ENCODE results near the gene CALR3. TPM values are rescaled to one million over a fixed set of nuclear protein-coding genes. Genes with fewer than 3 reads are reported as not detected.
A peak's percentile ranks its signal among the peaks of the same experiment; 100 is the strongest.

The CALR3 gene
- total and polyA plus RNA-seq, 12 donors, result 0.22 TPM; not detected in 11

DNA sequence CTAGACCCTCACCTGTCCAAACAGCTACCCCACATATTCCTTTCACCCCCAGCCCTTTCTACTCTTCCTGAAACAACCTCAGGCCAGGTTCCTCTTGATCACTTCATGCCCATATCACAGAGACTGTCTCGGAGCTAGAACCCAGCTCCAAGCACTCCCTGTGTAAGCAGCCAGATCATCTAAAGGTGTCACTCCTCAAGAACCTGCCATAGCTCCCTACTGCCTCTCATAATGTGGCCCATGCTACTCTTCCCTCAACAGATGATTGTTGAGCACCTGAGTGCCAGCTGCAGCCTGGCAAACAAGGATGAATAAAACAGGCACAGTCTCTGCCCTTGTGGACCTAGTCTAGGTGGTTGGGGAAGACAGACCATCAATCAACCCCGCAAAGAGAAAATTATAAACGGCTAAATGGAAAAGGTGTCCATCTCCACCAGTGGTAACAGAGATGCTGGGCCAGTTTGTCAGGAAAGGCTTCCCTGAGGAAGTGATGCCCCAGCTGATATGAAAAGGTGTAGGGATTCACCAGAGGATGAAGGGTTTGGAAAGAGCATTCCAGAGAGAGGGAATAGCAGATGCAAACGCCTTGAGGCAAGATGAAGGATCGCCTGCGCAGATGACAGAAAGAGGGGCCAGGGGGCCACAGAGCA is 32.5 kb downstream of the CALR3 start:
- DNase-seq (no peak), ATAC-seq (no peak)
- Histone ChIP-seq H3K4me1 (peaks cover 25 to 93% (median 64%) of the 10 kb centered on the region in 9 donors), H3K4me3 (no peak overlapping the region), H3K27me3 (no peaks in the 10 kb centered on the region), H3K27ac (peak overlapping the region; percentile 73 to 92 (median 86)), H3K9me3 (no peaks in the 10 kb centered on the region), H3K36me3 (peaks cover 0 to 14% (median 0%) of the 10 kb centered on the region in 9 donors)
- 79 to 81% methylated on average over 6 of the region's 6 CpGs for WGBS, 2 donors
- intact Hi-C loops (cut with DNase I), result no loop called here
- TF ChIP-seq, protein P1, sequence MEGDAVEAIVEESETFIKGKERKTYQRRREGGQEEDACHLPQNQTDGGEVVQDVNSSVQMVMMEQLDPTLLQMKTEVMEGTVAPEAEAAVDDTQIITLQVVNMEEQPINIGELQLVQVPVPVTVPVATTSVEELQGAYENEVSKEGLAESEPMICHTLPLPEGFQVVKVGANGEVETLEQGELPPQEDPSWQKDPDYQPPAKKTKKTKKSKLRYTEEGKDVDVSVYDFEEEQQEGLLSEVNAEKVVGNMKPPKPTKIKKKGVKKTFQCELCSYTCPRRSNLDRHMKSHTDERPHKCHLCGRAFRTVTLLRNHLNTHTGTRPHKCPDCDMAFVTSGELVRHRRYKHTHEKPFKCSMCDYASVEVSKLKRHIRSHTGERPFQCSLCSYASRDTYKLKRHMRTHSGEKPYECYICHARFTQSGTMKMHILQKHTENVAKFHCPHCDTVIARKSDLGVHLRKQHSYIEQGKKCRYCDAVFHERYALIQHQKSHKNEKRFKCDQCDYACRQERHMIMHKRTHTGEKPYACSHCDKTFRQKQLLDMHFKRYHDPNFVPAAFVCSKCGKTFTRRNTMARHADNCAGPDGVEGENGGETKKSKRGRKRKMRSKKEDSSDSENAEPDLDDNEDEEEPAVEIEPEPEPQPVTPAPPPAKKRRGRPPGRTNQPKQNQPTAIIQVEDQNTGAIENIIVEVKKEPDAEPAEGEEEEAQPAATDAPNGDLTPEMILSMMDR (IDR thresholded peaks at IDR 0.05), result no peak

DNA sequence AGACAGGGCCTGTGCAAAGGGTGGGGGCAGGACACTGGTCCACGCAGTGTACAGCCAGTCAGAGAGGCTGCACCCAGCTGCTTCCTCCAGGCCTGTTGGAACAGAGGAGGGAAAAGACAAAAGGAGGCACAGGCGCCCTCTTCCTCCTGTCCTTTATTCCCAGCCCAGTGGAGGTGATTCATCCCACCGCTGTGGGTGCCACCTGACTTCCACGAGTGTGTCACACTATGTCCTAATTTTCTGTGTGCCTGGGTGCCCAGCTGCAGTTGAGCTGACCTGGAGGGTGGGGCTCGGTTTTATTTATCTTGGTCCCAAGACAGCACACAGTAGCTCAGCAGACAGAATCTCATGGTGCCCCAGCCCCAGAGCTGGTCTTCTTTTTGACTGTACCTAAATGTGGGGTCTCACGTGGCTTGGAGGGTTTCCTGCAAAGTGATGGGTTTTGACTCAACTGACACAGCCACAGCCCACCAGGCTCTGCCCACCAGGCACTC is 33.2 kb downstream of the CALR3 start:
- ATAC-seq, result peak in 5 of 8 donors; percentile 1 to 44 (median 10)
- DNase-seq, result no peak
- H3K4me3 ChIP-seq, result no peak overlapping the region
- peak overlapping the region; percentile 73 to 92 (median 86) for H3K27ac ChIP-seq
- H3K36me3 ChIP-seq, result peaks cover 0 to 14% (median 0%) of the 10 kb centered on the region in 9 donors
- WGBS, 2 donors, result 54 to 69% methylated on average over 6 of the region's 6 CpGs
- intact Hi-C loops (cut with DNase I), result no loop called here
- TF ChIP-seq, protein P1 (IDR thresholded peaks at IDR 0.05), result no peak
- peaks cover 20 to 93% (median 65%) of the 10 kb centered on the region in 9 donors for H3K4me1 ChIP-seq
- no peaks in the 10 kb centered on the region for H3K27me3 ChIP-seq
- H3K9me3 ChIP-seq, result no peaks in the 10 kb centered on the region

DNA sequence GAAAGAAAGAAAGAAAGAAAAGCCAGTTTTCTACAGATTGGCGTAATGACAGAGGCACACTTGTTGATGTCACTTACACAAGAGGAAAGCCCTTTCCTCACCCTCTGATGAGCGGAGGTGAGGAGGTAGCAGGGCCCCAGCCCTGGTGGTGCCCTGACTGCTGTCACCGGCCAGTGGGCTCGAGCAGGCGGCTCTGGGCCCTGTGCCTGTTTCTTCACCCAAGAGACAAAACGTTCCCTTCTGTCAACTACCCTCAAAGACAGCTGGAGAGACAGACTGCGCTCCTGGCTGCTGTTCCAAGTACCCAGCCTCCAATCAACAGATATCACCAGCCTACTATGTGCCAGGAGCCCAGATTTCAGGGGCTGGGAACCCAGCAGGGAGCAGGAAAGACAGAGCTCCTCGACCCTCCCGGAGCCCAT is 34.3 kb downstream of the CALR3 start:
- WGBS, 2 donors, result 33 to 49% methylated on average over 9 of the region's 9 CpGs
- TF ChIP-seq, protein P1 (IDR thresholded peaks at IDR 0.05), result no peak
- H3K9me3 ChIP-seq, result no peaks in the 10 kb centered on the region
- peak overlapping the region; percentile 73 to 92 (median 86) for H3K27ac ChIP-seq
- DNase-seq, result peak; percentile 67 to 74
- ATAC-seq, result peak; percentile 62 to 87 (median 76)
- H3K4me3 ChIP-seq, result no peak overlapping the region
- peaks cover 27 to 93% (median 70%) of the 10 kb centered on the region in 9 donors for H3K4me1 ChIP-seq
- H3K36me3 ChIP-seq, result peaks cover 0 to 14% (median 0%) of the 10 kb centered on the region in 9 donors
- no peaks in the 10 kb centered on the region for H3K27me3 ChIP-seq
- intact Hi-C loops (cut with DNase I), result no loop called here

- Histone ChIP-seq H3K27me3 (no peaks in the 10 kb centered on the region), H3K9me3 (no peaks in the 10 kb centered on the region), H3K4me3 (no peak overlapping the region), H3K27ac (peak overlapping the region in 8 of 10 donors; percentile 31 to 92 (median 86)), H3K36me3 (peaks cover 0 to 8% (median 0%) of the 10 kb centered on the region in 9 donors), H3K4me1 (peaks cover 32 to 97% (median 78%) of the 10 kb centered on the region in 9 donors)
- ATAC-seq (no peak), DNase-seq (no peak)
- TF ChIP-seq, protein P1 (IDR thresholded peaks at IDR 0.05), result no peak
- 72 to 82% methylated on average over 8 of the region's 8 CpGs for WGBS, 2 donors
- intact Hi-C loops (cut with DNase I), result no loop called here
Measured at GRCh38 chr19:16460454-16460853, 35.5 kb downstream of the CALR3 start.

Data from heart right ventricle (tissue), 16 donors.